ENCODE data around the gene ENTREP1. TPM values are rescaled to one million over a fixed set of nuclear protein-coding genes. Genes with fewer than 3 reads are reported as not detected.
"Not testable (repeated sequence)": the region's sequence is repeated elsewhere in the genome, so short reads cannot be mapped to it uniquely, and the experiment has no call there.

Gene ENTREP1
- total RNA-seq, 1 donor, result under 0.01 TPM

DNA sequence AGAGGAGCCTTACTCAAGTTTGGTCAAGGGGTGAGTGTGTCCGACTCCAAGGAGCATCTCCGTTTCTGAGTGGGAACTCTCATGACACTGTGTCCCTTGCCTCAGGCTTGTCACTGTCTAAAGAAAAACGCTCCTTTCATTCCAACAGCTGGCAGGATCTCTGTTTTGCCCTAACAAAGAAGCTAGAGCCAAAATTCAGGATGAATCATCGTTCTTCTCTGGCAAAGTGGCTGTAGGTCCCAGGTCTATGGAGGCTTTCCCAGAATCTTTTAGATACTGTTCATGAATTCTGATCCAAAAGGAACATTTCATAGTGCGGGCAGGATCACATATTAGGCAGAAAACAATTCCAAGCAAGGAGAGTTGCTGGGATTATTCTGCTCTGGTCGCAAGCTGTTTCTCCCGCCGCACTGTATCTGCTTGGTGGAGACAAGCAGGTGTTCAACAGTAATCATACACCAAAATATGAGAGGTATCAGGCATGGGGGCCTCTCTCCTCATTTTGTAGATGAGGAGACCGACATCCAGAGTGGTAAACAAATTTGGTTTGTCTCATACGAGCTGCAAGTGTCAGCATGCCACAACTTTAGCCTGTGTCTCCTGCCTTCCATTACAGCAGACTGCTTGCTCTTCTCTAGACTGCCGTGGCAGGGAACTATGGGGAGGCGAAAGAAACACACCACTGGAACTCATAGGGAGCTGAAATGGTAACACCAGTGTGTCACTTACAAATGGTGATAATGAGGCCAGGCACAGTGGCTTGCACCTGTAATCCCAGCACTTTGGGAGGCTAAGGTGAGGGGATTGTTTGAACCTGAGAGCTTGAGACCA, 72.6 kb downstream of the ENTREP1 start:
- no peak for DNase-seq (ENCODE audit: low read depth in 2 of 3, low spot score in 2 of 3)

- DNase-seq (ENCODE audit: low read depth in 2 of 3, low spot score in 2 of 3), result no peak
Measured at GRCh38 chr9:69400470-69400869, 75.5 kb downstream of the ENTREP1 start.

DNA sequence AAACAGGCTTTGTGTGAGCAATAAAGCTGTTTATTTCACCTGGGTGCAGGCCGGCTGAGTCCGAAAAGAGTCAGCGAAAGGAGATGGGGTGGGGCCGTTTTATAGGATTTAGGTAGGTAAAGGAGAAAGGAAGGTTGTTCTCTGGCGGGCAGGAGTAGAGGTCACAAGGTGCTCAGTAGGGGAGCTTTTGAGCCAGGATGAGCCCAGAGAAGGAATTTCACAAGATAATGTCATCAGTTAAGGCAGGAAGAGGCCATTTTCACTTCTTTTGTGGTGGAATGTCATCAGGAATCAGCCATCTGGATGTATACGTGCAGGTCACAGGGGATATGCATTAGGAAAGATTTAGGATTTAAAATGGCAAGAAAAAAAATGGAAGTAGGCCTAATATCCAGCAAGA, 84.9 kb downstream of the ENTREP1 start:
- DNase-seq (ENCODE audit: low read depth in 2 of 3, low spot score in 2 of 3), result not testable (repeated sequence)

GRCh38 chr9:69411246-69411645, 86.2 kb downstream of the ENTREP1 start:
- DNase-seq (ENCODE audit: low read depth in 2 of 3, low spot score in 2 of 3), result no peak

DNA sequence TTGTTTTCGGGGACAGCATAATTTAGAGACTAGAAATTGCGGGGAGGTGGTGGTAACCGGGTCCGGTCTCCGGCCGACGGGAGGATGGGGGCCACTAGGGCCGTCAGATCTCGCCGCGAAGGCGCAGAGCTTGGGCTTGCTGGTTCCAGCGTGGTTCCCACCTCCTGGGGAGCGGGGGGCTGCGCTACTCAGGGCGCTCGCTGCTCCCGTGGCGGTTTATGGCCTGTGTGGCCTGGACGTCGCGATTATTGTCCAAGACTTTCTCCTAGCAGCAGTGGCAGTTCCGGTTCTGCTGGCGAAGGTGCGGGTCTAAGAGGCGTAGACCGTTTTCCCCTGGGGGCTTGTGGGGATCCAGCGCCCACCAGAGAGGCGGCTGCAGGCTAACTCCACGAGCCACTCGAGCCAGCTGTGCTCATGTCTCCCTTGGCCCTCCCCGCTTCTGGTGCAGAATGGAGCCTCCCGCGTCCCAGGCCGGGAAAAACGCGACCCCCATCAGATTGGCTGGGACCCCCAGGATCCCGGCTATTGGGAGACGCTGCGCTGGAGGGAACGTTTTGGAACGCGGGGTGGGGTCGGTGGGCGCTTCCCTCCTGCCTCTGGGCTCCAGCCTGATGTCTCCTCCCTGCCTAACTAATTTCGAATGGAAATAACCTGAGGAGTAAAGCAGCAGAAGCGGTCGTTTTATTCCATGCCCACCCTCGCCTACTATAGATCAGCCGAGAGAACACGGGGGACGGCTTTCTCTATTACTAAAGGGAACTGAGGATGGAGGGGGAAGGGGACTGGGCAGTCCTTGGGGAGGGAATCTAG, 87.1 kb downstream of the ENTREP1 start:
- no peak for DNase-seq (ENCODE audit: low read depth in 2 of 3, low spot score in 2 of 3)

DNA sequence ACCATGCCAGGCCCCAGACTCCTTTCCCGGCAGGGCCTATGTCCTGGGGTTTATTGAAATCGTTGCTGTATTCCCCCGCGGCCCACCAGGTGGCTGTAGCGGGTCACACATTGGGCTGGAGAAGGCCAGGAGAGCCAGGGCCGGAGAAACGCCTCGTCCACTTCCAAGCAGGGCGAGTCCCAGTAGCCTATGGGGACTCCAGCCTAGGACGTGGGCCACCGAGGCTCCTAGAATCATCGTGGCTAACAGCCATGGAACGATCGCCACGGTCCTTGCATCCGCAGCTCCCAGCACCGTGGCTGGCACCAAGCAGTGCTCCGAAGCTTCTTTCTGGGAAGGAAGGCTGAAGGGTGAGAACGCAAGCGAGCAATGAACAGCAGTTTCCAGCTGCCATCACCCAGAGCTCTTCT, 87.7 kb downstream of the ENTREP1 start:
- DNase-seq (ENCODE audit: low read depth in 2 of 3, low spot score in 2 of 3), result peak in 2 of 3 donors; percentile 14 to 40

DNA sequence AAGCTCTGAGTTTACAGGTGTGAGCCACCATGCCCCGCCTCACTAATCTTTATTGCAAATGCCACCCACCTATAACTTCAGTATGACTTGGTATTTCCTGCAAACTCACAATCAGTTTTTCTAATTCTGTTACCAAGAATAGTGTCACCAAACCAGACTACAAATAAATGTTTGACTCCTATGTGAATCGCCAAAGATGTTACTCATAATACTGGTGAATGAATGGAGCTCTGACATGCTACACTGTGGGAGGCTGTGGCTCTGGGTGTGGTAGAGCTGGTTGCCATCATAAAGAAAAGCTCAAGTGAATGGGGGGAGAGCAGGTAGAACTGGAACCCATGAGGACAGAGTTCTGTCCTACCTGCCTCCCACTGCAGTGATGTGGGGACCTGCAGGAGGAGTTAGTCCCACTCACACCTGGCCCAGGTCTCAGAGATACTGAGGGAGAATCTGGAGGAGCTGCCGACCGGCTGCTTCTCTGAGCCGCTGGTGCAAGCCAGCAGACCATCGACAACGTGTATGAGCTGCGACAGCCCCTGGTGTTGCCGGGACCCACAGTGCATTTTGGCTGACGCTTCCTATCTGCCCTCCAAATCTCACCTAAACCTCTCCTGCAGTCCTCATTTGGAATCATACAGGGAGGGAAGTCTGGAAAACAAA, 95.7 kb downstream of the ENTREP1 start:
- DNase-seq (ENCODE audit: low read depth in 2 of 3, low spot score in 2 of 3), result no peak

- DNase-seq (ENCODE audit: low read depth in 2 of 3, low spot score in 2 of 3), result peak; percentile 6 to 67 (median 43)
Measured at GRCh38 chr9:69421908-69422801, 97.1 kb downstream of the ENTREP1 start.

DNA sequence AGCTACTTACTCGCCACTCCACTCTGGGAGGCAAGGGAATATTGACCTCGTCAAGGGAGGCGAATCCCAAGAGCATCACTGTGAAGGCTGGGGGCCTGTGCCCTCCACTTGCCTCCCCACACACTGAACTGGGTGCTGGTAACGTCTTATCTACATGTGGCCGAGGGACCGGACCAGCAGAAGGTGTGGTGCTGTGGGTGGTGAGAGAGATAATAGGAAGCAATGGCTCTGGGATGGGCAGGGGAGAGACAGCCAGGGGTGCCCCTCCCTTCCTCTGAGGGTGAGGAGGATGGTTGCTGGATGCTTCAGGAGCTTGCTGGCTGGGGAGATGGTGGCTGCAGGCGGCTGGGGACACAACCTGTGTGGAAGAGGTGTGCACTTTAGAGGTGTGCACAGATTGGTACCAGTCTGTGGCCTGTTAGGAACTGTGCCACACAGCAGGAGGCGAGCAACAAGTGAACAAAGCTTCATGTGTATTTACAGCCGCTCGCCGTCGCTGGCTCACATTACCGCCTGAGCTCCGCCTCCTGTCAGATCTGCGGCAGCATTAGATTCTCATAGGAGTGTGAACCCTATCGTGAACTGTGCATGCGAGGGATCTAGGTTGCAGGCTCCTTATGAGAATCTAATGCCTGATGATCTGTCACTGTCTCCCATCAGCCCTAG, 100.3 kb downstream of the ENTREP1 start:
- DNase-seq (ENCODE audit: low read depth in 2 of 3, low spot score in 2 of 3), result no peak

- no peak for DNase-seq (ENCODE audit: low read depth in 2 of 3, low spot score in 2 of 3)
Measured at GRCh38 chr9:69427286-69427685, 102.3 kb downstream of the ENTREP1 start.

- no peak for DNase-seq (ENCODE audit: low read depth in 2 of 3, low spot score in 2 of 3)
Measured at GRCh38 chr9:69428017-69428785, 103.2 kb downstream of the ENTREP1 start.

DNA sequence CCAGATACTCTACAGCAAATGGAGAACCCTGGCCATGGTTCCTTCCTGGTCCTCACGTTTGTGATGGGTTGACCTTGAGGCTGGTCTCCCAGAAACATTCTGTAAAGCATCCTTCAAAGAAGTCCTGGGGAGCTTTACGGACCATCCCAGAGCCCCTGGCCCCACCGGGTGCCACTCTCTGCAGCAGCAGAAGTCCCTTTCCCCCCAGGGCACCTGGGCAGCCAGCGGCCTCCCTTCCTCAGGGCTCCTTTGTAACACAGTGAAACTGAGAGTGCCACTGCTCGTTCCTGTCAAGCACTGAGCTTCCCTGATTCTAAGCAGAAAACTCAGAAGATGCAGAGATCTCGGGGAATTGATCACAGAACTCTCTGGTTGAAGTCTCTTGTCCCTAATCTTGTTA, 104.3 kb downstream of the ENTREP1 start:
- no peak for DNase-seq (ENCODE audit: low read depth in 2 of 3, low spot score in 2 of 3)

GRCh38 chr9:69430206-69430605, 105.2 kb downstream of the ENTREP1 start:
- no peak for DNase-seq (ENCODE audit: low read depth in 2 of 3, low spot score in 2 of 3)

DNA sequence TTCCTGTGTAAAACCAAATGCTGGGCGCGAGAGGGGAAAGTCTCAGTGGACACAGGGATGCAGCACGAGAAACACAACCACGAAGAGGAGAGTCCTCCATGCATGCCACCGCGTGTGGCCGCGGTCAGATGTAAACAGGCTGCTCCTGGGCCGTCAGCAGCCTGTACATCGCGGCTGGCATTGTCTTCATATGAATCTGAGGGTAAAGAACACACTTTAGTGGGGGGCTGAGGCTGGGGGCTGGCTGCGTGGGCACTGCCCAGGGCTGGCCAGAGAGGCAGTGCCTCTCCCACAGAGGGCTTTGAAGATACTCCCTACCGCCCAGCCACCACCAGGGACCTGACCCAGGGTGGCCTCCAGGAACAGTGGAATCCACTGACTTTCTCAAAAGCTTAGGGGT, 106.2 kb downstream of the ENTREP1 start:
- no peak for DNase-seq (ENCODE audit: low read depth in 2 of 3, low spot score in 2 of 3)

DNA sequence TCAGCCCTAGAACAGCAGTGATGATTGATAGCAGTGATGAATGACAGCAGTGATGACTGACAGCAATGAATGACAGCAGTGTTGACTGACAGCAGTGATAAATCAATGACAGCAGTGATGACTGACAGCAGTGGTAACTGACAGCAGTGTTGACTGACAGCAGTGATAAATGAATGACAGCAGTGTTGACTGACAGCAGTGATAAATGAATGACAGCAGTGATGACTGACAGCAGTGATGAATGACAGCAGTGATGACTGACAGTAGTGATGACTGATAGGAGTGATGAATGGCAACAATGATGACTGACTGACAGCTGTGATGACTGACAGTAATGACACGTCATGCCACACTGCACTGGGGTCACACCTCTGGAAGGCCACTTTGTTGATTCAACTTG, 106.8 kb downstream of the ENTREP1 start:
- no peak for DNase-seq (ENCODE audit: low read depth in 2 of 3, low spot score in 2 of 3)

GRCh38 chr9:69432623-69433022, 107.6 kb downstream of the ENTREP1 start:
- DNase-seq (ENCODE audit: low read depth in 2 of 3, low spot score in 2 of 3), result no peak

- DNase-seq (ENCODE audit: low read depth in 2 of 3, low spot score in 2 of 3), result no peak
Measured at GRCh38 chr9:69433392-69433791, 108.4 kb downstream of the ENTREP1 start.

DNA sequence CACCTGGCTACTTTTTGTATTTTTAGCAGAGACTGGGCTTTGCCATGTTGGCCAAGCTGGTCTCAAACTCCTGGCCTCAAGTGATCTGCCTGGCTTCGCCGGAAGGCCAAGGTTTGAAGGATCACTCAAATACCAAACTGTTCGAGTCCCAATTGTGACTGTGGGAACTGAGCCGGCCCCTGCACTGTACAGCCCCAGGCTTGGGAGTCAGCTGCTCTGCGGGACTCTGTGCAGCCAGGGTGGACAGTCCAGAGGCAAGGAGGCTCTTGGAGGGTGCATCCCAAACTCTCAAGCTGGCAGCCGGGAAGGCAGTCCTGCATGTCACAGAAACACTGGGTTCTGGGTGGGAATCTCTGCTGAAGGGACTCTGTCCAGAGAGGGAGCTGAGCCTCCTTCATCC, 109.0 kb downstream of the ENTREP1 start:
- no peak for DNase-seq (ENCODE audit: low read depth in 2 of 3, low spot score in 2 of 3)

- DNase-seq (ENCODE audit: low read depth in 2 of 3, low spot score in 2 of 3), result not testable (repeated sequence)
Measured at GRCh38 chr9:69439654-69440053, 114.6 kb downstream of the ENTREP1 start.

Data from hematopoietic multipotent progenitor cell (in vitro differentiated cells).